Measurements from ENCODE around the gene DLG2.

GRCh38 chr11:83477772-83478171, 2149.4 kb downstream of the DLG2 start:
- TF ChIP-seq CTCF (IDR thresholded peaks at IDR 0.05) (no peak), POLR2A (IDR thresholded peaks at IDR 0.05) (no peak)

Measured in ovary (tissue), 3 donors.